ENCODE results near the gene OR10G7. TPM values are rescaled to one million over a fixed set of nuclear protein-coding genes. Genes with fewer than 3 reads are reported as not detected.

The OR10G7 gene, protein sequence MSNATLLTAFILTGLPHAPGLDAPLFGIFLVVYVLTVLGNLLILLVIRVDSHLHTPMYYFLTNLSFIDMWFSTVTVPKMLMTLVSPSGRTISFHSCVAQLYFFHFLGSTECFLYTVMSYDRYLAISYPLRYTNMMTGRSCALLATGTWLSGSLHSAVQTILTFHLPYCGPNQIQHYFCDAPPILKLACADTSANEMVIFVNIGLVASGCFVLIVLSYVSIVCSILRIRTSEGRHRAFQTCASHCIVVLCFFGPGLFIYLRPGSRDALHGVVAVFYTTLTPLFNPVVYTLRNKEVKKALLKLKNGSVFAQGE
- not detected in 2 replicates for total RNA-seq

DNA sequence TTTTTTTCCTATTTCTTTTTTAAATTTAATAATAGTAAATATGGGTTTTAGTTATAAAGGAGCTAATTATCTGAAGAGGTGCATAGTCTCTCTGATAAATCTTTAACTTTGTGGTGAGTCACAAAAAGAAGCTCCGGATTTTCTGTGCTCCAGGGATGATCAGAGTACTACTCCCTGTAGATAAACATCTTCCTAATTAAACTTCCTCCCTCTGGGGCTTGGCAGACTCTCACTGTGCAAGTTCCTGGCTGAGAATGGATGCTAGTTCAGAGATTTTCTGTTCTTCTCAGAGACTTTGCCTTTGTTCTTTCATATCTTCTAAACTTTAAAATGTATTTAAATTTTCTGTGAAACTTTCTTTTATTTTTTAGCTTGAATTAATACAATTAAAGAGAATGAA, at the start of gene OR10G7:
Gene OR10G7, minus strand, starts transcription at position 72 of the 400 bp plus-strand sequence. CDS start 2,324 bp downstream, outside the sequence.

DNA sequence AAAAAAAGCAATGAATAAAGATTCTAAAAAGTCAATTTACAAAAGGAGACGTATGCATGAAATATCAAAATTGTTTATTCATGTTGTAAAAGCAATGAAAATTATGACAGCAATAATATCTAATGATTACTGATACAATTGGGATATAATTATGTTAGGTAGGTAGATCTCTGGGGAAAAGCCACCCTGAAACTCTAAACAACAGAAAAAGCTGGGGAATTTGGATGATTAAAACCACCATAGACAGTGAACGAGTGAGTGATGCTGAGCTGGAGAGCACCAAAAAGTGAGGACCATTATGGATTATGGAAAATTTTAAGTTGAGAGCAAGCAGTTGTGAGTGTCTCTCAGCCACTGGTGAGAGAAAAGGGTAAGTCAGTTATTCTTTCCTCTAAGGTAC, 14.6 kb downstream of the OR10G7 start, which contains the start of gene OR10G8:
Gene OR10G8, plus strand, starts transcription at position 301 of the 400 bp plus-strand sequence. CDS start 2,825 bp downstream, outside the sequence.

DNA sequence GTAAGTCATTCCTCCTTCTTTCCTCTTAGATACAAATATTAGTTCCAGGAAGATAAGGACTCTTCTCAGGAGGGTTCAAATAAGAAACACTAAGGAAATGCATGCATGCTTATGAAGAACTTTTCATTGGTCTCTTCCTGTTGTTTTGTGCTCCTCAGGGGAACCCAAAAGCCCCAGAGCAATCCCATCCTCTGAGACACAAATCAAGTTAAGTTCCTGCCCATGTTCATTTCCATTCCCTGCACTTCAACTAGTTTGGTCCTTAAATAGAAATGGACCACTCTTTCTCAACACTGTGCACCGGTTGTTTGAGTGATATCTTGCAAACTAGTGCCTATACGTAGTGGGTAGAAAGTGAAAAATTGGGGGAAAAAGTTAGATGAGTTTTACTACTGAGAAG, 28.4 kb downstream of the OR10G7 start, which contains the start of gene OR10G4:
Gene OR10G4, plus strand, starts transcription at position 301 of the 400 bp plus-strand sequence. CDS start 2,578 bp downstream, outside the sequence.

DNA sequence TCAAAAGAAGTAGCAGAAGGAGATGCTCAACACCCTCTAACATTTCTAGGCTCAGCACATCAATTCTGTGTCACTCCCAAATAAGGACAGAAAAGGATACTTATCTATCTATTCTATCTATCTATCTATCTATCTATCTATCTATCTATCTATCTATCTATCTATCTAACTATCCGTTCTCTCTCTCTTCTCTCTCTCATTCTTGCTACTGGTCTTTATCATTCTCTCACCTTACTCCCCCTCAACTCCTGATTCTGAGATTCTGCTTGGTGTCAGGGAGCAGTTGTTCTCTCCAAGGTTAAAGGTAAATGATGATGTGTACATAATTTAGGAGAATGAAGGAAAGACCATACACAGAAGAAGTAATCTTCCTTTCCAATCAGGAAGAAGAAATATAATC, 46.0 kb downstream of the OR10G7 start, which contains the start of gene OR10G6:
Gene OR10G6, minus strand, starts transcription at position 43 of the 400 bp plus-strand sequence. Its CDS starts 0 bp downstream, at position 43.

Other genes starting within 250 kb of the OR10G7 start
- gene OR6M1, start 235.0 kb downstream of the OR10G7 start, total RNA-seq = not detected in 2 replicates
- not detected in 2 replicates for gene TMEM225, start 155.7 kb downstream of the OR10G7 start, total RNA-seq
- not detected in 2 replicates for gene OR8D4, start 139.2 kb downstream of the OR10G7 start, total RNA-seq
- gene OR4D5, start 101.7 kb downstream of the OR10G7 start, total RNA-seq = not detected in 2 replicates
- not detected in 2 replicates for gene OR6T1, start 97.5 kb downstream of the OR10G7 start, total RNA-seq
- gene OR10S1, start 63.5 kb downstream of the OR10G7 start, total RNA-seq = not detected in 2 replicates
- not detected in 2 replicates for gene OR10G6, start 46.2 kb downstream of the OR10G7 start, total RNA-seq
- gene OR10G4, start 28.3 kb downstream of the OR10G7 start, total RNA-seq = not detected in 2 replicates
- 0.39 TPM in 1 of 2 replicates, not detected in the other for gene OR10G9, start 18.3 kb downstream of the OR10G7 start, total RNA-seq
- not detected in 2 replicates for gene OR10G8, start 14.5 kb downstream of the OR10G7 start, total RNA-seq
- gene VWA5A, start 74.1 kb upstream of the OR10G7 start, total RNA-seq = 157 and 161 TPM in 2 replicates
- gene OR10D3, start 142.0 kb upstream of the OR10G7 start, total RNA-seq = not detected in 2 replicates
- gene OR8G1, start 199.8 kb upstream of the OR10G7 start, total RNA-seq = not detected in 2 replicates
- not detected in 2 replicates for gene OR8G5, start 215.1 kb upstream of the OR10G7 start, total RNA-seq

All from placental epithelial cell (primary cell).